ENCODE data around the gene SHH.

The SHH gene

DNA sequence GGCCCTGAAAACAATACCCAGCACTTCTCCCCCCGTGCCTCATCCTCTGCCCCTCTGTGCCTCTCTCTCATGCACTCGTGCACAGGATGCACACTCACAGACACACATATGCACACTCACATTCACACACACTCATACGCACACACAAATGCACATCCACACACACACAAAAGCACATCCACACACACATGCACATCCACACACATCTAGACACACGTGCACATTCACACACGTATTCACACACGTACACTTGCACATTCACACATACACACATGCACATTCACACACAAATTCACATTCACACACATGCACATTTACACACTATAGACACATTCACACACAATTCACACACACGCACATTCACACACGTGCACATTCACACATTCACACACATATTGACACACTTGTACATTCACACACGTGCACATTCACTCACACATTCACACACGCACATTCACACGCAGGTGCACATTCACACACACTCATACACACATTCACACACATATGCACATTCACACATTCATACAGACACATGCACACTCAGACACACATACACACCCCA lies 19.2 kb downstream of the SHH start:
- no peak overlapping the region for H3K4me3 ChIP-seq (ENCODE audit: control insufficient read depth, low read depth, low read length)
- TF ChIP-seq, protein P1, sequence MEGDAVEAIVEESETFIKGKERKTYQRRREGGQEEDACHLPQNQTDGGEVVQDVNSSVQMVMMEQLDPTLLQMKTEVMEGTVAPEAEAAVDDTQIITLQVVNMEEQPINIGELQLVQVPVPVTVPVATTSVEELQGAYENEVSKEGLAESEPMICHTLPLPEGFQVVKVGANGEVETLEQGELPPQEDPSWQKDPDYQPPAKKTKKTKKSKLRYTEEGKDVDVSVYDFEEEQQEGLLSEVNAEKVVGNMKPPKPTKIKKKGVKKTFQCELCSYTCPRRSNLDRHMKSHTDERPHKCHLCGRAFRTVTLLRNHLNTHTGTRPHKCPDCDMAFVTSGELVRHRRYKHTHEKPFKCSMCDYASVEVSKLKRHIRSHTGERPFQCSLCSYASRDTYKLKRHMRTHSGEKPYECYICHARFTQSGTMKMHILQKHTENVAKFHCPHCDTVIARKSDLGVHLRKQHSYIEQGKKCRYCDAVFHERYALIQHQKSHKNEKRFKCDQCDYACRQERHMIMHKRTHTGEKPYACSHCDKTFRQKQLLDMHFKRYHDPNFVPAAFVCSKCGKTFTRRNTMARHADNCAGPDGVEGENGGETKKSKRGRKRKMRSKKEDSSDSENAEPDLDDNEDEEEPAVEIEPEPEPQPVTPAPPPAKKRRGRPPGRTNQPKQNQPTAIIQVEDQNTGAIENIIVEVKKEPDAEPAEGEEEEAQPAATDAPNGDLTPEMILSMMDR (conservative IDR thresholded peaks at IDR 0.05; ENCODE audit: control insufficient read depth, insufficient read depth, low read depth, low read length) = no peak
- no peak for DNase-seq (ENCODE audit: low read depth)

DNA sequence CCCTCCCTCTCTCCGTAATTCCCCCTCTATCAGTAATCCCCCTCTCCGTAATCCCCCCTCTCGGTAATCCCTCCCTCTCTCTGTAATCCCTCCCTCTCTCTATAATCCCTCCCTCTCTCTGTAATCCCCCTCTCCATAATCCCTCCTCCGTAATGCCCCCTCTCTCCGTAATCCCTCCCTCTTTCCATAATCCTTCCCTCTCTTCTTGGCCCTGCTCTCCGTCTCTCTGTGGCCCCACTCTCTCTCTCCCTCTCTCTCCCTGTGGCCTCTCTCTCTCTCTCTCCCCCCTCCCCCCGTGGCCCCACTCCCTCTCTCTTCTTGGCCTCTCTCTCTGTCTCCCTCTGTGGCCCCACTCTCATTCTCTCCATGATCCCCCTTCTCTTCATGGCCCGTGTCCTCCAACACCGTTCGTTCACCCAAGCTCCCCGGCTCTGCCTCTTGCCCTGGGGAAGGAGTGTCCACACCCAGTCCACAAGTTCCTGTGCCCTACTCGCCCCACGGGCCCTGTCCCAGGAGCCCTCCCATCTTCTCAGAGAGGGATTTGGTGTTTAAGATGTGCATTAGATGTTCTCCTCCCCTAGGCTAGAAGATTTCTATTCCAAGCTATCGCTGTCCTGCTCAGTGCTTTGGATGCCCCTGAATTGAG lies 19.8 kb downstream of the SHH start:
- TF ChIP-seq, protein P1 (conservative IDR thresholded peaks at IDR 0.05; ENCODE audit: control insufficient read depth, insufficient read depth, low read depth, low read length) = no peak
- no peak for DNase-seq (ENCODE audit: low read depth)
- H3K4me3 ChIP-seq (ENCODE audit: control insufficient read depth, low read depth, low read length) = no peak overlapping the region

DNA sequence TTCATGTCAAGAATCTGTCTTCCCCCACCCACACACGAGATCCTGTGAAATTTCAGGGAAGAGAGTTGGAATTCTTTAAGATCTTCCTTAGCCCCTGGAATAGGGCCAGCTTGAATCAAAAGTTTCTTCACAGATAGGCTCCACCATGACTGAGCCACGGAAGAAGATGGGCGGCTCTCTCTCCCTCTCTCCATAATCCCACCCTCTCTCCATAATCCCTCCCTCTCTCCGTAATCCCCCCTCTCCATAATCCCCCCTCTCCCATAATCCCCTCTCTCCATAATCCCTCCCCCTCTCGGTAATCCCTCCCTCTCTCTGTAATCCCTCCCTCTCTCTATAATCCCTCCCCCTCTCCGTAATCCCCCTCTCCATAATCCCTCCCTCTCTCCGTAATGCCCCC lies 20.4 kb downstream of the SHH start:
- DNase-seq (ENCODE audit: low read depth) = no peak
- no peak overlapping the region for H3K4me3 ChIP-seq (ENCODE audit: control insufficient read depth, low read depth, low read length)
- TF ChIP-seq, protein P1 (conservative IDR thresholded peaks at IDR 0.05; ENCODE audit: control insufficient read depth, insufficient read depth, low read depth, low read length) = no peak

DNA sequence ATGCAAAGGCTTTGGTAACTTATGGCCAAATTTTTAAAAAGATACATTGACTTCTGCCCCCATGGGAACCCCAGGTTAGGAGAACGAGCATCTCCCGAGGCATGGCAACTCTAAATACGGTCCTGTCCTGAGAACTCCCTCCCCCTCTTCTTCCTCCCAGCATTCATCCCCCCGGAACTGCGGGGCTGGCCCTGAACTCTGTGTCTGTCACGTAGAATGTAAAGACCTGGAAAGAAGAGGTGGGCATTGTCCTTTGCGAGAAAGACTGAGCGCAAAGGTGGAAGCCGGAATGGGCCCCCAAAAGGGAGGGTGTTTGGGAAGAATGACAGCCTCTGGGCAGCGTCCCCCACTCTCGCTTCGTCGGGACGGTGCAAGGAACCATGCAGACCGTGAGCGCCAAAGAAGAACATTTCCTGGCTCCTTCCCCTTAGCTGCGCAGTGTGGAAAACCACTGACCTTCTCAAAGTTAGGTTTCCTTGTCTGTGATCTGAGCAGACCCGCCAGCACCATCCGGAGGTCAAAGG lies 21.0 kb downstream of the SHH start:
- no peak overlapping the region for H3K4me3 ChIP-seq (ENCODE audit: control insufficient read depth, low read depth, low read length)
- DNase-seq (ENCODE audit: low read depth) = no peak
- TF ChIP-seq, protein P1 (conservative IDR thresholded peaks at IDR 0.05; ENCODE audit: control insufficient read depth, insufficient read depth, low read depth, low read length) = no peak

DNA sequence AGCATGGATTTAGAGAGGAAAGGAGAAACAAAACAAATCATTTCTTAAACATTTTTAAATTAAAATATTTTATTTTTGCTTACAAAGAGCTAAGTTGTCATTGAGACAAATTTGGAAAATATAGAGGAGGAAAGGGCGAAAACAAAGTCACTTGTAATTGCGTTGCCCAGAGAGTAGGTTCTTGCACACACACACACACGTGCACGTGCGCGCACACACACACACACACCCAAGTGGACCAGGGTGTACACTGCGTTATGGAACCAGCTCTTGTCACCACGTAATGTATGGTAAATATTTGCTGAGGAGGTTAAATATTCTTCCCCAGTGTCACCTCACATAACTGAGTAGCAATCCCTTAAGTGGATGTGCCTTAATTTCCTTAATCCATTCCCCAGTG lies 21.6 kb downstream of the SHH start:
- TF ChIP-seq, protein P1 (conservative IDR thresholded peaks at IDR 0.05; ENCODE audit: control insufficient read depth, insufficient read depth, low read depth, low read length) = no peak
- no peak overlapping the region for H3K4me3 ChIP-seq (ENCODE audit: control insufficient read depth, low read depth, low read length)
- DNase-seq (ENCODE audit: low read depth) = no peak

DNA sequence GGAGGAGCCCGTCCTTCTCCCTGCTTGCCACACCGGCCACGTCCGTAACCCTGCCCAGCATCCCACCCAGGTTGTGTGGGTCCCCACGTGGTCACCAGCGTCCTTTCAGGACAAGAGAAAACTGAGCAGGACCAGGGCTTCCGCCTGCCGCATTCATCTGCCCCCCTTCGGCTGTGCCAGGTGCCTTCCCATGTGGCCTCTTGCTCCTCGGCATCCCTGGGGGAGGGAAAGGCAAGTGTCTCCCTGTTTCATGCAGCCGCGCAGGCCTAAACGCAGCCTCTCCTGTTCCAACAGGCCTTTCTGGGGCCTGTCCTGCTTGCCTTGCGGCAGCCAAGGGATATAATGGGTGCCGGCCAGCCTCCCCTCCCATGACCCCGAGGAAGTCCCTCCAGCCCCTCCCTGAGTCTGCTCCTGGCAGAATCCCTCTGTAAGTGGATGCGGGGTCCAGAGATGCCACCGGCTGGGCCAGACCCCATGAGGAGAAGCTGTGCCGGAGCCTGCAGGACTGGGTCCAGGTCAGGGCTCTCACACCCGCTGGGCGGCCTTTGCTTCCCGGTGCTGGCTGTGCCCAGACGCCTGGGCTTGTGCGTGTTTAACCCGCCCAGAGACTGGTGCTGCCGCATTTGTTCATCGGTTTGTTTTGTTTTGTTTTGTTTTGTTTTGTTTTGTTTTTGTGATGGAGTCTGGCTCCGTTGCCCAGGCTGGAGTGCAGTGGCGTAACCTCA lies 23.1 kb downstream of the SHH start:
- no peak for DNase-seq (ENCODE audit: low read depth)
- TF ChIP-seq, protein P1 (conservative IDR thresholded peaks at IDR 0.05; ENCODE audit: control insufficient read depth, insufficient read depth, low read depth, low read length) = no peak
- no peak overlapping the region for H3K4me3 ChIP-seq (ENCODE audit: control insufficient read depth, low read depth, low read length)

Data from fibroblast of mammary gland (primary cell).